SK-MEL-5 (cell line): ENCODE data around the gene MYBPH. TPM values are rescaled to one million over a fixed set of nuclear protein-coding genes. Genes with fewer than 3 reads are reported as not detected.

Source experiments
- DNase-seq: peaks from one replicate; pipeline ENCODE4 v3.0.0-alpha.2; 2016; ENCODE audit warnings: low read depth, low spot score
- in situ Hi-C: cut with HindIII; loops from 2 replicates; pipeline ENCODE4 v1.10.0; 2016; ENCODE audit warnings: low sequenced_read_pairs, high pct_unique_total_duplicates, low pct_unique_long_range_greater_than_20kb
- total RNA-seq: library from RNA; depleted of rRNA; stranded (reverse); fragments of >200 nt; shearing (Covaris generic); gene quantifications from 2 replicates; pipeline ENCODE4 v1.2.3, GENCODE V29; 2014

MYBPH gene
- total RNA-seq, 1 experiment from 2014 or later, result not detected

- in situ Hi-C loops, result no loop called here
- DNase-seq, result no peak
Measured at GRCh38 chr1:203185061-203185461, 9.4 kb upstream of the MYBPH start.

GRCh38 chr1:203184467-203184866, 8.8 kb upstream of the MYBPH start:
- in situ Hi-C loops, result no loop called here
- no peak for DNase-seq

GRCh38 chr1:203183828-203184227, 8.2 kb upstream of the MYBPH start:
- in situ Hi-C loops, result no loop called here
- no peak for DNase-seq

GRCh38 chr1:203182387-203182953, 6.8 kb upstream of the MYBPH start:
- DNase-seq, result no peak
- in situ Hi-C loops, result no loop called here

GRCh38 chr1:203181586-203182386, 6.2 kb upstream of the MYBPH start:
- in situ Hi-C loops, result no loop called here
- DNase-seq, result no peak

GRCh38 chr1:203180611-203181330, 5.1 kb upstream of the MYBPH start:
- DNase-seq, result no peak
- in situ Hi-C loops, result no loop called here

GRCh38 chr1:203179667-203180005, 4.0 kb upstream of the MYBPH start:
- no peak for DNase-seq
- in situ Hi-C loops, result no loop called here

- DNase-seq, result no peak
- in situ Hi-C loops, result no loop called here
Measured at GRCh38 chr1:203178821-203179666, 3.4 kb upstream of the MYBPH start.

- in situ Hi-C loops, result no loop called here
- DNase-seq, result no peak
Measured at GRCh38 chr1:203178083-203178482, 2.5 kb upstream of the MYBPH start.

- DNase-seq, result no peak
- in situ Hi-C loops, result no loop called here
Measured at GRCh38 chr1:203177470-203178039, 1.9 kb upstream of the MYBPH start.

- in situ Hi-C loops, result no loop called here
Measured at GRCh38 chr1:203177036-203177405, 1.4 kb upstream of the MYBPH start.

GRCh38 chr1:203176273-203177035, 828 bp upstream of the MYBPH start:
- no peak for DNase-seq
- in situ Hi-C loops, result no loop called here

More at GRCh38 chr1:203177036-203177405, 1.4 kb upstream of the MYBPH start:
- DNase-seq, result no peak

- in situ Hi-C loops, result no loop called here
- DNase-seq, result no peak
Measured at GRCh38 chr1:203175827-203176241, 208 bp upstream of the MYBPH start.

- DNase-seq, result no peak
- in situ Hi-C loops, result no loop called here
Measured at GRCh38 chr1:203174324-203174985, 1.2 kb downstream of the MYBPH start.

GRCh38 chr1:203173566-203173965, 2.1 kb downstream of the MYBPH start:
- DNase-seq, result no peak
- in situ Hi-C loops, result no loop called here

- in situ Hi-C loops, result no loop called here
- DNase-seq, result no peak
Measured at GRCh38 chr1:203173011-203173555, 2.5 kb downstream of the MYBPH start.
